GM19035 (cell line): ENCODE data around the gene AIM2.
A peak's percentile ranks its signal among the peaks of the same experiment; 100 is the strongest.
"Not testable (repeated sequence)": the region's sequence is repeated elsewhere in the genome, so short reads cannot be mapped to it uniquely, and the experiment has no call there.

Experiments used
- ATAC-seq: cut with Tn5 transposase; IDR thresholded peaks from one replicate; pipeline ENCODE4 v1.9.1; 2021; ENCODE audit not compliant: unreplicated experiment

Gene AIM2

DNA sequence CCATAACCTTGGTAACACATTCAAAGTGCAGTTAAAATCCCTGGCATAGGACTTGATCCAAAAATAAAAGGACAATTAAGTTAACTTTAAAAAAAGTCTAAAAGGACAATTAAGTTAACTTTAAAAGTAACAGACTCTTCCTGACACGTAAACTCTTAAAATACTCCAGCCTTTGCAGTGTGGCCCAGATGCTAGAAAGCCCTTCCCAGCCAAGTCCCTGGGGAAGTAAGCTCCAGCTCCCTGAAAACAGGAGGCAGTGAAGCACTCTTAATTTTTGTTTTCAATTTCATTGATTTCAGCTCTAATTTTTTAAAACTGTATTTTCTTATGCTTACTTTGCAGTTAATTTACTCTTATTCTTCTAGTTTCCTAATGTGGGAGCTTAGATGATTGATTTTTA is 5.1 kb upstream of the AIM2 start:
- no peak for ATAC-seq

DNA sequence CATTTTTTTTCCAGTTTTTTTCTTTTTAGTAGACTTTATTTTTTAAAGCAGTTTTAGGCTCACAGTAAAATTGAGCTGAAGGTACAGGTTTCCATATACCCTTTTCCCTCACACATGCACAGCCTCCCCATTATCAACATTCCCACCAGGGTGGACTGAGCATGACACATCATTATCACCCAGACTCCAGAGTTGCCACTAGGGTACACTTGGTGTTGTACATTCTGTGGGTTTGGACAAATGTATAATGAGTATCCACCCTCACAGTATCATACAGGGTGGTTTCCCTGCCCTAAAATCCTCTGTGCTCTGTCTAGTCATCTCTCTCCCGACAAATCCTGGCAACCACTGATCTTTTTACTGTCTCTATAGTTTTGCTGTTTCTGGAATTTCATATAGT is 3.0 kb upstream of the AIM2 start:
- ATAC-seq = no peak

GRCh38 chr1:159077120-159077961 is 775 bp upstream of the AIM2 start:
- ATAC-seq = peak; percentile 69

DNA sequence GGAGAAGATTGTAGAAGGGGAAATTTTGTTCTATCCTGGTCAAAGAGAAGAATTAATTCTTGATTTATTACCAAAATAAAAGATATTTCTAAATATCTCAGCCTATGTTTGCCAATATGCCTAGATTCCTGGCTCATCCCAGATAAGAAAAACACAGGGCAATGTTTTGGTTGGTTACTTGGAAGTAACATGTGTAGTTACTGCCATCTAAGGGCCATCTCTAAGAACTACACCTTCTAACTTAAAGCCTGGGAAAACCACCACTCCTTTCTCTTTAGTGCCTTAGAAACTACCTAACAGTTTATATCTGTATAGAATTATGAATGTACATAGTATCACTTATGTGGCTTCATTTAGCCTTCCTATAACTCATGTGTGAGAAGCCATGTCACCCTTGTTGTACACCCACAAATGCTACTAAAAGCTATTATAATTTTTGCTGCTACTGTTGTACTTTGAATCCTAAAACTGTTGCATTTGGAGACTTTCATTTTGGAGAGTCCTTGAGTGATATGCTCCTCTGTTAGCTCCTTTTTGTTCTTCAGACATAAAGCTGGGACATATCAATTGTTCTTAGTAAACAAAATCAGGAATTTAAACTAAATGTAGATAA is 4.5 kb downstream of the AIM2 start:
- no peak for ATAC-seq

GRCh38 chr1:159068886-159069285 is 7.7 kb downstream of the AIM2 start:
- ATAC-seq = no peak

DNA sequence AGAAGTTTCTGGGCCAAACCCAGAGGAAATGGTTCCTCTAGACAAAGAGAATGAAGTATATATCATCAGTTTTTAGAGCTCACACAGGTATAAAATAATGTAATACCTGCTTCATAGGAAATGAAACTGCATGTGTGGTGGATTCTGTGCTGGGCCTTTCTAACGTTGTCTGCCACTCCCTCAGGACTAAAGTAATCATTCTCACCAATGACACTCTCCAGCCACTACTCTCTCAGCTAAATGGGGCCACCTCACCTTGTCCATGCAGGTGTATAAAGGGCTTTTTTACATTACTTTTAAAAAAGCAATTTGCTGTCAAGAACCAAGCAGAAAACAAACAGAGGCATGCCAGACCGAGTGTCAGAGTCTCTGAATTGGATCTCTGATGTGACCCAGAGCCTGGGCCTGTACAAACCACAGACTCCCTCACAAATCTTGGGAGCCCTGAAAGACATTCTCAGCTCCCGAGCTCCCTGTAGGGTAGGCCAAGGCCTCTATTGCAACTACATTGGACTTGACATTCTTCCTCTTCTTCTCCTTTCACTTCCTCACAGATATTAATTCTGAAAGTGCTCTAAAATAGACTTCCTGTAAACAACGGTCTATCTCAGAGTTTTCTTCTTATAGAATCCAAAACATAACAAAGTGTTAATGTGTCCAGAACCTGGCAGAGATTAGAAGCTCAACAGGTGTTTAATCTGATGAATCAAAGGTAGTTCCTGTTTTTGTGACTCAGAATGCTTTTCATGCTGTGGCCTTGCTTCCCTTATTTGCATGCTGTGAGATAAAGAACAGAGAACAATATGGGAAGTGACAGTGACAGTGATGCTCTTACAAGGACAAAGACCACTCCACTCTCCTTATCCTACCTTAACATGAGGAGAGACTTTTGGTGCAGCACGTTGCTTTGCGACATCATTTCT is 8.6 kb downstream of the AIM2 start:
- peak; percentile 88 for ATAC-seq

- no peak for ATAC-seq
These were observed 10.5 kb downstream of the AIM2 start for GRCh38 chr1:159066108-159066507.

- no peak for ATAC-seq
These were observed 11.5 kb downstream of the AIM2 start for GRCh38 chr1:159065106-159065505.

DNA sequence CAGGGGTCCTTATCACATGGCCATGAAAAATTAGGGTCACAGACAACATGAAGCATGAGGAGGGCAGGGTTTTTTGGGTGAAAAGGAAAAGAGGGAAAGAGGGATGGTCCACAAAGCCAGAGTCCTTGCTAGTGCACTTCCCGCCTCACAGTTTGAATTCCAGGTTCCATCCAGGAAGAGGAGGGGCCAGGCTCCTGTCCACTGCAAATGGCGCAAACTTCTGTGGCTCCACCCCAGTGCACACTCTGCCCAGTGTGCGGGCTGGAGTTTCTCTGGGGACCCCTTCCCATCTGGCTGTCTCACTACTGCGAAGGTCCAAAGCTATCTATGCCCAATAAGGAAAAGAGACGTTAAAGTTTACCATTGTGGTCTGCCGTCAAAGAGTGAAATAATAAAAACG is 17.8 kb downstream of the AIM2 start:
- ATAC-seq = no peak

- no peak for ATAC-seq
These were observed 20.4 kb downstream of the AIM2 start for GRCh38 chr1:159056069-159056698.

- no peak for ATAC-seq
These were observed 21.4 kb downstream of the AIM2 start for GRCh38 chr1:159055181-159055641.

DNA sequence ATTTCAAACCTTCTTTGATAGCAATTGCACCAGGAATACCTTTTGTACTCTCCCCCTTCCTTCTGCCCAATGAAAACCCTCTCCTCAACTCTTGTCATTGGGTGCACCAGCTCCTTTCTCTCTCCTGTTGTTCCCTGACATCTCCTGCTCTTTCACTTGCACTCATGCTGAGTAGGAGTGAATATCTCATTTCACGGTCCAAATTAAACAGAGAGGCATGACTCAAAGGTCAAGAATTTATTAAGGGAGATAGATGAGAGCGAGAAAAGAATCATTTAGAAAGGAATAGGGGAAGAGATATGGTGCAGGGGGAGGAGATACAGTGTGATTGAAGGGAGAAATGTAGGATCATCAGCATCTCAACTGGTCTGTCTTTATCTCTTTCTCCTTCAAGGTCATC is 22.1 kb downstream of the AIM2 start:
- ATAC-seq = no peak

DNA sequence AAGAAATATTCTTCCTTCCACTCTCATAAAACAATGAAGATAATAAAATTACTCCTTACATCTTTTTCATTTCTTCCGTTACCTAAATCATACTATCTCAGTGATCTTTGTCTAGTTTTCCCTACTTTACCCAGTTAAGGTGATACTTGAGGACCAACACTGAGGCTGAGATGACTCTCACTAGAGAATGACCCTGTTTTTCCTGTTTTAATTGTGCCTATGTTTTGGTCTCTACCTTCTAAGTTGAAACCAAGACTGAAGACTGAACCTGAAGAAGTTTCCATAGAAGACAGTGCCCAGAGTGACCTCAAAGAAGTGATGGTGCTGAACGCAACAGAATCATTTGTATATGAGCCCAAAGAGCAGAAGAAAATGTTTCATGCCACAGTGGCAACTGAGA is 25.1 kb downstream of the AIM2 start:
- ATAC-seq = no peak

- ATAC-seq = not testable (repeated sequence)
These were observed 30.1 kb downstream of the AIM2 start for GRCh38 chr1:159046486-159046885.

- ATAC-seq = no peak
These were observed 35.5 kb downstream of the AIM2 start for GRCh38 chr1:159040893-159041724.

GRCh38 chr1:159040206-159040605 is 36.4 kb downstream of the AIM2 start:
- ATAC-seq = no peak

DNA sequence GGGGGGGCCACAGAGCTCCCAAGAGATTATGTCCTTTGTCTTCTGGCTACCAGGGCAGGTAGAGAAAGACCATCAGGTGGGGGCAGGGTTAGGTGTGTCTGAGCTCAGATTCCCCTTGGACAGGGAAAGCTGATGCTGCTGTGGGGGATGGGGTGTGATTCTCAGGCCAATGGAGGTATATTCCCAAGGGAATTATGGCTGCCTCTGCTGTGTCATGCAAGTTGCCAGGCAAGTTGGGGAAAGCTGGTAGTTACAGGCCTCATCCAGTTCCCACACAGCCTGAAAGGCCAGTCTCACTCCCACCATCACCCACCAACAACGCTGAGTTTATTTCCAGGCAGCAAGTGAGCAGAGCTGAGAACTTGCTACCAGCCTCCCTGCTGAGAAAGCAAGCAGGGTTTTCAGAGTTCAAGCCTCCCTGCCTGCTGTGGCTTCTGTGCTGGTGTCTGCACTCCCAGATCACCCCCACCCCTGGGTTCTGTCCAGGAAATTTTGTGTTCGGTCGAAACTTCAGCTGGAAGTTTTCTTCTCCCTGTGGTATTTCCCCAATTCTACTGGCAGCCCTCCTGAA is 45.6 kb downstream of the AIM2 start:
- no peak for ATAC-seq

- no peak for ATAC-seq
These were observed 46.3 kb downstream of the AIM2 start for GRCh38 chr1:159030311-159030710.

- ATAC-seq = not testable (repeated sequence)
These were observed 49.7 kb downstream of the AIM2 start for GRCh38 chr1:159026841-159027240.

- no peak for ATAC-seq
These were observed 51.5 kb downstream of the AIM2 start for GRCh38 chr1:159025043-159025442.
